DMS153 treated with DMSO at 0.1 percent for 48 hours (cell line): Measurements from ENCODE around the gene SLC39A10.

Experiments
- DNase-seq: peaks from one replicate; lab custom pipeline; 2025; ENCODE audit not compliant: unreplicated experiment; lab: John Stamatoyannopoulos, UW

The SLC39A10 gene

DNA sequence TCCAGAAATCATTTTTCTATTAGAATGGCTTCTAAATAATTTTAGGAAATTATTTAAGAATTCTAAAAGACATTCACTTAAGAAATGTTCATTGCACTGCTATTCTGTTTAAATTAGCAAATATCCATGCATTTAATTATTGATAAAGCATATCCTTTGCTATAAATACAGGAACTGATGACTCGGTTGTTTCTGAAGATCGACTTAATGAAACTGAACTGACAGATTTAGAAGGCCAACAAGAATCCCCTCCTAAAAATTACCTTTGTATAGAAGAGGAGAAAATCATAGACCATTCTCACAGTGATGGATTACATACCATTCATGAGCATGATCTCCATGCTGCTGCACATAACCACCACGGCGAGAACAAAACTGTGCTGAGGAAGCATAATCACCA is 59.4 kb downstream of the SLC39A10 start:
- DNase-seq = no peak

DNA sequence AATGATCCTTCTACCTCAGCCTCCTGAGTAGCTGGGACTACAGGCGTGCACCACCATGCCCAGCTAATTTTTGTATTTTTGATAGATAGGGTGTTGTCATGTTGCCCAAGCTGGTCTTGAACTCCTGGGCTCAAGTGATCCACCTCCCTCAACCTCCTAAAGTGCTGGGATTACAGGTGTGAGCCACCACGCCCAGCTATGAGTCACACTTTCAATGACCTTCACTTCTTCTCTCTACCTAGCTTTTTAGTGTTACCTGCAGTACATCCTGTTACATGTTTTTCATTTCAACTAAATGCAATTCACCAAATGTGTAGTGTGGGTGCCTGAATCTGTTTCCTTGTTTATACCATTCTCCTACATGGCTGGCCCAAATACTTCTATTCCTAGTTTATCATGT is 64.0 kb downstream of the SLC39A10 start:
- no peak for DNase-seq

DNA sequence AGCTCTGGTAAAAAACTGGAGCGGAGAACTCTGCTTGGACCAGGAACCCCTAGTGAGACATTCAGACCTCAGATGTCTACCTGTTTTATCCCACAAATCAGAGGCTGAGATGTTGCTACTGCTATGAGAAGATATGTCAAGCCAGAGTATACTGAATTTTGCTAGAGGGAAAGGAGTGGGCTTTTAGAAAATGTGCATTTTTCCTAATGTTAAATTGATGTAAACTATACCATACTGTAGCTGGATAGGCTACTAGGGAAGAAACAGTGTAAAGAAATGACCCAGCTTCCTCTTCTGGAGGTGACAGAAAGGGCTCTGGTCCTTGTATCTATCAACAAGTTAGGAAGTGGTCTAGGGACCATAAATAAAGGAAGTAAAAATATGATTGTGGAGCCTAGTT is 65.0 kb downstream of the SLC39A10 start:
- DNase-seq = no peak

DNA sequence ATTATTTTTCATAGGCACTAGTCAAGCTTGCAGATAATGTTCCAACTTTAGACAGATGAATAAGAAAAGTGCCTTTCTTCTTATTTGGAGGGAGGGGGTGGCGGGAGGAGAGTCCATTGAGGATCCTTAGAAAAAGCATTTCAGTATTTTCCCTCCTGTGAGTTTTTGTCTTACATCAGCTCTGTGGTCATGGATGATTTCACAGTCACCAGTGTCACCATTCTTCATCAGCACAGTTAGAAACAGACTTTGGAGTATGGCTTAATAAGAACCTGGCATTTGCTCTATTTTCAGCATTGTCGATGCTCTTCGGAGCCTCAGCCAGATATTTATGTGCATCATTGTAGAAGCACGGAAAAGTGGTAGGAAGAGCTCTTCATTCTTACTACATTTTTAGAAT is 70.1 kb downstream of the SLC39A10 start:
- no peak for DNase-seq

DNA sequence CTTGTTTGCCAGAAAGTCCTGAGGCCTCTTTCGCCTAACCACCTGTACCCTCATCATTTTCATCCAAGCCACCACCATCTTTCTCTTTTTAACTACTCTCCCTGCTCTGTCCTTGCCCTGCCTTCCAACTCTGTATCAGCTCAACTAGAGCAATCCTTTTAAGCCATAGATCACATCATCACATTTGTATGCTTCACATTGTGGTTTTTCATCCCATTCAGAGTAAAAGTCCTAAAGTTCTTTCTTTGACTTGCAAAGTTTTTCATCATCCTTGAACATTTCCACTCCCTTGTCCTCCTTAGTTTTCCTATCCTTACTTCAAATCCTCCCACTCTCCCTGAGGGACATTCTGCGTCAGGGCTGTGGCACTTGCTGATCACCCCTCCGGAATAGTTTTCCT is 73.9 kb downstream of the SLC39A10 start:
- no peak for DNase-seq

DNA sequence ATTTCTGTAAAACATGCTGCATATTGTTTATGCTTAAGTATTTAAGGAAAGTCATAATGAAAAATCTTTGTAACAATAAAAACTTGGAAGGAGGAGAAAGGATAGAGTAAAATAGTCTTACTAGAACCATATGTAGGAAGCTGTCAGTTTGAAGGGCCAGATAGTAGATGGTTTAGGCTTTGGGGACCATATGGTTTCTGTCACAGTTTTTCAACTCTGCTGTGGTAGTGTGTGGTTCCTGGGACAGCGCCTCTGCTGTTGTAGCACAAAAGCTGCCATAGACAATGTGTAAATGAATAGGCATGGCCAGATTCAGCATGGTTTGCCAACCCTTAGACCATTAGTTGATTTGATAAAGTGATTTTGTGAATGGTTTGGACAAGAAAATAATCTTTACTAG is 75.5 kb downstream of the SLC39A10 start:
- no peak for DNase-seq

DNA sequence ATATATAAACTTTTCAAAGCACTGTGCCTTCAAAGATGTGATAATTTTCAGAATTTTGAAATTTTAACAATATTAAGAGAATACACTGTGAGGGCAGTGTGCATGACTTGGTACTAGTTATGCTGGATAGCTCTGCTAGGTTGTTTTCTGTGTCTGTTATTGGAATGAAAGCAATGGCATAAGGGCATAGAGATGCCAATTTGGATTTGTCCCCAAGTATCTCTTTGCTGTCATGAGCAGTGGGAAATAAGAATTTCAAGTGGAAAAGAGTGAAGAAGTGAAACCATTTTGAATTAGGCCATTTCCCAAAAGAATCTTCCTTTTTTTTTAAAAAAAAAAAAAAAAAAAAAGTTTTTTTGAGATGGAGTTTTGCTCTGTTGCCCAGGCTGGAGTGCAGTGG is 76.8 kb downstream of the SLC39A10 start:
- DNase-seq = no peak

DNA sequence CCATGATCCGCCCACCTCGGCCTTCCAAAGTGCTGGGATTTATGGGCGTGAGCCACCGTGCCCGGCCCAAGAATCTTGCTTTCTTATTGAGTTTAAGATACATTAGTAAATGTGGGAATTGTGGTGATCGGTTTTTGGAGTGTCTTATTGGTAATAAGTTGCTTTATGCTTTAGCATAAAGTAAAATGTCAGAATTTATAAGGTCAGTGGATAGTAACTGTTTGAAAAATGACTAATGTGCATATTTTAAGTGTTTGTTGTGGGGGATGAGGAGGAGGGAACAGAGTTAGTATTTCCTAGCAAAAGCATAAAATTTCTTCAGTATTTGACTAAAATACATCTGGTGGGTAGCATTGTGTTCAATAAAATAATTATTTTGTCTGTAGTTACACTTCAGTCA is 77.4 kb downstream of the SLC39A10 start:
- DNase-seq = no peak

DNA sequence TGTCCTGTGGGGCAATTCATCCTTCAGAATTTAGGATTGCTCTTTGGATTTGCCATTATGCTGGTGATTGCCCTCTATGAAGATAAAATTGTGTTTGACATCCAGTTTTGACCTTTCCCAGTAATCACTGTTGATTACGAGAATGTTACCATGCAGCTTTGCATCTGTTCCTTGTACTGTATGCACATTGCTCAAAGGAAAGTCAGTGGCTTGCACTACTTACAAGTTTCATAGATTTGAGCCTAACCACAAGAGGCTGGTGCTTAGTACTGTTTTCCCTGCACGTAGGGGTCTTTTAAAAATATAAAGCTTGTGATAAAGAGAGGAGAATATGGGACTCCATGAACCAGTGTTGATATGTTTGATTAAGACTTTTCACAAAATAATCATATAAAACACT is 77.9 kb downstream of the SLC39A10 start:
- DNase-seq = no peak

DNA sequence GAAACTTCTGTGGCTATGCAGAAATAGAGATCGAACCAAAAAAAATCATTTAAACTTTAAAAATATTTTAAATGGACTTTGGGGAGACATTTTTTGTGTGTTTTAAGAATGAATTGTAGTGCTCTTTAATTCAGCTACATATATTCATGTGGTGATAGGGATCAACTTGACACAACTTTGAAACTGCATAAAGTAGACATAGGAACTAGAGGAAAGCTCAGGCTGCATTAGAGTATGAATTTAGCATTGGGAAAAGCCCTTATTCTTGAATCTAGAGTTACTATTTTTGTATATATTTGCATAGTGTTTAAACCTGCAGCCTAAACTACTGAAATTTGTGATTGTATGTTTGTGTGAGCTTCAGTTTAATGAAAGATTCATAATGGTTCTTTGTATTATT is 78.3 kb downstream of the SLC39A10 start:
- DNase-seq = no peak

DNA sequence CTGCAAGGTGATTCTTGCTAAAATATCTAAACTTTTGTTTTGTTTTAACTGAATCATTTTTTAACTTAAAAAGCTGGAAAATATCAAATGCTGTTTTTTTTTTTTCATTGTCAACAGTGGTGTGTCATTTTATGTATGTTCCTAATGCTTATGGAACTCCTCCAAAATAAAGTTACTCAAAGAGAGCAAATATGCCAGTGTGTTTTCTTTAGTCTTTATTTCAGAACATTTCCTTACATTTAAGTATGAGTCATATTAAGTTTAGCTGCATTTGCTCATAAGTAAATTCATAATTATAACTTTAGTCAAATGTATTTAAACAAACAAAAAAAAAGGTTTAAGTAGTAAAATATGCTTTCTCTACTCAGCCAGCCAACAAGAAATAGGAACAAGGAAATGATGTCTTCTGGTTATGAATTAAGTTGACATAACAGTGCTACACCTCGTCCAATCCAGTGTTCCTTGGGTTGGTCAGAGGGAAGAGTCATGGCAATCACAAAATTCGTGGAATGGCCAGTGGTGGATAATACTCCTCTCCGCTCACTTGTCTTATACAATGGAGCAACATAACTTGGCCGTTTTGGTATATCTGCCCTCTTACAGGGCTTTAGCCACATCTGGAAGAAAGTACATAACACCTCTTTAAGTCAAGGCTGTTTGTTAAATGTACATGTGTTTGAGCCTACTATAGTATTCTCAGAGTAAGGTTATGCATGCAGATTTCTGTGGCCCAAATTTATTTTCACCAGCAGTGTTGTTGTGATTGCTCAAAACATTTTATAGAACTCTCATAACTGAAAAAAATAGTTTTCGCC is 80.7 kb downstream of the SLC39A10 start:
- no peak for DNase-seq

DNA sequence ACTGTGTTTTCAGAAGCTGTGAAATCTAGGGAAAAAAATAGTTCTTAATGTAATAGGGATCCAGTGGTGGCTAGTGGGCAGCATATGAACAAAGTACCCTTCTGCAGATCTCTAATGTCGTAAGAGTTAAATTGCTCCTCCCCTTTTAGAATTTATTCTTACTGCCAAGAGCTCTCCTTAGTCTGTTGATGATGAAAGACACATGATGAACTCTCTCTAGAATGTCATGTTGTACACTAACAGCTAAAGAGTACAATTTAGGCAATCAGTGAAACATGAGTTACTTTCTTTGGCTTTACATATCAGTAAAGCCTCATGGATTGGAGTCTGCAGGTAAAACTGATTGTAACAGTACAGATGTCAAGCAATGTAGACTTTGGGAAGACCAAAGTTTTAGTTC is 84.2 kb downstream of the SLC39A10 start:
- no peak for DNase-seq

DNA sequence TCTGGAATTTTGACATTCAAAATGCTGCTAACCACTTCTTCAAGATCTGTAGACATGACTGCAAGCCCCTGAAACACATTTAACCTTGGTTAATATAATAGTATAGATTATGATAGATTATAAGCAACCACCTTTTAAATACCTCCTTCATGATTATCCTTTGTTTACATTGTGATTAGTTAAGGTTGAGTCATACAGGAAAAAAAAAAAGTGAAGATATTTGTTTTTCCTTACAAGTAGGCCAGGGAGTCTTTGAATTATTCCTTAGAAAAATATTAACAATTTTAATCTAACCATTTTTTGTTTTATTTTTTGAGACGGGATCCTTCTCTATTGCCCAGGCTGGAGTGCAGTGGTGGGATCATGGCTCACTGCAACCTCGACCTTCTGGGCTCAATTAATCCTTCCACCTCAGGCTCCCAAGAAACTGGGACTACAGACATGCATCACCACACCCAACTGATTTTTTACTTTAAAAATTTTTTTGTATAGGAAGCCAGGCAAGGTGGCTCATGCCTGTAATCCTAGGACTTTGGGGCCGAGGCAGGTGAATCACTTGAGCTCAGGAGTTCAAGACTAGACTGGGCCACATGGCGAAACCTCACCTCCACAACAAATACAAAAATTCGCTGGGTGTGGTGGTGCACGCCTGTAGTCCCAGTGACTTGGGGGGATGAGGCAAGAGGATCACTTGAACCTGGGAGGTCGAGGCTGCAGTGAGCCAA is 99.4 kb downstream of the SLC39A10 start:
- no peak for DNase-seq

DNA sequence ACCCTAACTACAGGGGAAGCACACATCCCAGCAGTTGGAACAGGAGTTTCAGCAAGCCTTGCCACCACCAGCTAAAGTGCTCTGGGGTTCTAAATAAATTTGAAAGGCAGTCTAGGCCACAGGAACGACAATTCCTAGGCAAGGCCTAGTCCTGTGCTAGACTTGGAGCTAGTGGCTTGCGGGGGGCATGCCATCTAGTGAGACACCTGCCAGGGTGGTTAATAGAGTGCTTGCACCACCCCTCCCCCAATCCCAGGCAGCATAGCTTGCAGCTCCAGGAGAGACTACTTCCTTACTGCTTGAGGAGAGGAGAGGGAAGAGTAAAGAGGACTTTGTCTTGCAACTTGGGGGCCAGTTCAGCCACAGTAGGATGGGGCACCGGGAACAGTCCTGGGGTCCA is 101.8 kb downstream of the SLC39A10 start:
- no peak for DNase-seq

DNA sequence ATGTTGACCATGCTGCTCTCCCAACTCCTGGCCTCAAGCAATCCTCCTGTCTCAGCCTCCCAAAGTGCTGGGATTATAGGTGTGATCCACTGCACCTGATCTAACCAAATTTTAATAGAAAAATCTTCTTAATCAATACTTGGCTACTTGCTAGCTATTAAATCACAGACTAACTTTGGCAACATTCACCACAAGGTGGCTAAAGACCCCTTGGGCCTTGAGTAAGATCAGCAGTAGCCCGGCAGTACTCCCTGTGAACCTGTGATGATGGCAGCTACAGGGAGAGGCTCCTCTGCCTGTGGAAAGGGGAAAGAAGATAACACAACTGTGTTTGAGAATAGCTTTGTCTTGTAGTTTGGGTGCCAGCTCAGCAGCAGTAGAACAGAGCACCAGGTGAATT is 102.9 kb downstream of the SLC39A10 start:
- DNase-seq = no peak

DNA sequence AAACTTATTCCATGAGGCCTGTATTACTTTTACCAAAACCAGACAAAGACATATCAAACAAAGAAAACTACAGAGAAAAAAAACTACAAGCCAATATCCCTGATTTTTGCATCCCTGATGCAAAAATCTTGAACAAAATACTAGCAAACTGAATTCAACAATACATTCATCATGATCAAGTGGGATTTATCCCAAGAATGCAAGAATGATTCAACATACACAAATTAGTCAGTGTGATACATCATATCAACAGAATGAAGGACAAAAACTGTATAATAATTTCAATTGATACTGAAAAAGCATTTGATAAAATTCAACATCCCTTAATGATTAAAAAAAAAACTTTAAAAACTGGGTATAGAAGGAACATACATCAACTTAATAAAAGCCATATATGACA is 106.8 kb downstream of the SLC39A10 start:
- DNase-seq = no peak

DNA sequence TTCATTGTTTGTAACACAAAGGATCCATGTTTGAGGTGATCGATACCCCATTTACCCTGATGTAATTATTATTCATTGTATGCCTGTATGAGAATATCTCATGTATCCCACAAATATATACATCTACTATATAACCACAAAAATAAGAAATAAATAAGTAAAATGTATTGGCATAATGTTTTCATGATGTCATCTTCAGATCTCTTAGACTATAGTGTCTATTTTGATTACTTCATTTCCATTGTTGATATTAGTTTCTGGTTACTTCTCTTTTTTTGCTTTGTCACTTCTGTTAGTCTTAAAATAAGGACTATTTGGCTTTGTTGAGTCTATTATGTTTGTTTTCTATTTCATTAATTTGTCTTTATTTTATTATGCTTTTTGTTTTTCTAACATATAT is 109.7 kb downstream of the SLC39A10 start:
- no peak for DNase-seq

DNA sequence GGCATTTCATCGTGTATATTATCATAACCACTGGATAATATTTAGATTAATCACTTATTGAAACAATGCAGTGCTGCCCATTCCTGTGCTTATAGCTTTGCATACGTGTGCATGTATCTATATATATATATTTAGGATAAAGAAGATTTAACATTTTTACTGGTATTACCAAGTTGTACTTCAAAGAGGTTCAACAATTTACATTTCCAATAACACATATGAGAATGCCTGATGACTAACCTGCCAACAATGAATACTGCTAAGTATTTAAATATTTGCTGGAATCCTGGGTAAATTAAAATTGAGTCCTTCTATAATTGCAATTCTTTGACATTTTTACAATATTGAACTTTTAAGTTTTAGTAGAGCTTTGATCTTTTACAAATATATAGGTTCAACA is 111.4 kb downstream of the SLC39A10 start:
- no peak for DNase-seq

DNA sequence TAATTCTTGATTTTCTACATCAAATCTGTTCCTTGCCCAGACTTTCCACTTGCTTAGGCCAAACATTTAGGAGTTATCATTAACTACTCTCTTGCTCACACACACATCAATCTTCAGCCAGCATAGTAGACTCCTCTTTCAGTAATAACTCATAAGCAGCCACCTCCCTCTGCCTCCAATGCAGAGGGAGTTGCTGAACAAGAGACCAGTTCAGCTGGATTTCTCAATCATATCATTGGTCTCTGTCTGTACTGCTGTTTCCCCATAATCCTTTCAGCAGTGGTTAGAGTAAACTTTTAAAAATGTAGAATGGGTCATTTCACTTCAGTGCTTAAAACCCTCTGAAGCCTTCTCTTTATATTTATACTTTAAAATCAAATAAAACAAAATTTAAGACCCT is 112.9 kb downstream of the SLC39A10 start:
- DNase-seq = no peak

DNA sequence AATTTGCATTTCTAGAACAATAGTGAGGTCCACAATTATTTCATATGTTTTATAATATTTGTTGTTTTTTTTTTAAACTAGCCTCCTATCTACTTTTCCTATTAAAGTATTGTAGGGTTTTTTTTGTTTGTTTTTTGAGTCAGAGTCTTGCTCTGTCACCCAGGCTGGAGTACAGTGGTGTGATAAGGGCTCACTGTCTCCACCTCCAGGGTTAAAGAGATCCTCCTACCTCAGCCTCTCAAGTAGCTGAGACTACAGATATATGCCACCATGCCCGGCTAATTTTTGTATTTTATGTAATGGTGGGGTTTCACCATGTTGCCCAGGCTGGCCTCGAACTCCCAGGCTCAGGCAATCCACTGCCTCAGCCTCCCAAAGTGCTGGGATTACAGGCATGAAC is 122.5 kb downstream of the SLC39A10 start:
- no peak for DNase-seq

DNA sequence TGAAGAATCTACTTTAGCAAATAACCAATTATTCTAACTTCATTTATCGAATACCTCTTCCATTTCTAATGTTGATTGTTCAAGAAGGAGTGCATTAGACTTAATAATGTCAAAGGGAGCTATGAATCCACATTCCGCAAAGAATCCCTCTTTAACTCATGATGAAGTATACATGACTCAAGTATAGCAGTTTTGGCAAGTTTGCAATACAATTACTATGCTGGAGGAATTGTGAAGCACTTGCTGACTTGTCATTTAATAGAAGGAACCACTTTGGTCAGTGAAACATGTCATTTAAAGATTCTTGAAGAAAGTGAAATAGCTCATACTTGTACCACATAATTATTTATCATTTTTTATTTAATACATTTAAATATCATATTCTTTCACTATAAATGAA is 125.1 kb downstream of the SLC39A10 start:
- DNase-seq = no peak
